H1 (cell line): Measurements from ENCODE around the gene PSMD12. TPM values are rescaled to one million over a fixed set of nuclear protein-coding genes. Genes with fewer than 3 reads are reported as not detected.

Experiments used
- CTCF ChIA-PET: fragments of 300-600 bp; sonication (Branson Sonifier 250); formaldehyde crosslinking; loops from one replicate; lab custom pipeline; 2021; ENCODE audit not compliant: partially characterized antibody; lab: Charles Lee
- POLR2A ChIA-PET: fragments of 300-600 bp; sonication (Branson Sonifier 250); formaldehyde crosslinking; loops from one replicate; lab custom pipeline; 2021; ENCODE audit warnings: inconsistent platforms; ENCODE audit not compliant: partially characterized antibody; lab: Charles Lee
- DNase-seq, 2 experiments: peaks; one replicate each; pipeline versions ENCODE4 v3.0.0 to v3.0.0-alpha.2; 2010 to 2022; ENCODE audit warnings: low spot score in 2 of 2, low read depth in 1 of 2, mixed read lengths in 1 of 2
- FAIRE-seq: peaks from 2 replicates; lab custom pipeline; 2011; peaks lifted over from hg19 to GRCh38; lab: Jason Lieb, UNC
- H2AFZ ChIP-seq: 2 replicates; pipeline ENCODE4 v1.8.1; 2012; ENCODE audit warnings: low read length, inconsistent platforms
- H2AK5ac ChIP-seq: 2 replicates; pipeline ENCODE4 v1.6.1; 2013; ENCODE audit warnings: low read depth, low read length
- H2BK120ac ChIP-seq: replicated peaks from 2 replicates; pipeline ENCODE3; 2013; ENCODE audit warnings: low read depth, low read length, inconsistent platforms
- H2BK12ac ChIP-seq: 2 replicates; pipeline ENCODE4 v1.6.1; 2013; ENCODE audit warnings: low read depth, low read length
- H2BK15ac ChIP-seq: 2 replicates; pipeline ENCODE4 v1.6.1; 2013; ENCODE audit warnings: low read length
- H2BK20ac ChIP-seq: 2 replicates; pipeline ENCODE4 v1.6.1; 2013; ENCODE audit warnings: low read length
- H2BK5ac ChIP-seq: 2 replicates; pipeline ENCODE4 v1.6.1; 2013; ENCODE audit warnings: low read depth, low read length
- H3K14ac ChIP-seq: 2 replicates; pipeline ENCODE4 v1.6.1; 2013; ENCODE audit warnings: inconsistent platforms; ENCODE audit not compliant: insufficient read length
- H3K18ac ChIP-seq: 2 replicates; pipeline ENCODE4 v1.6.1; 2013; ENCODE audit warnings: low read length; ENCODE audit errors: extremely low read depth
- H3K23ac ChIP-seq: 2 replicates; pipeline ENCODE4 v1.6.1; 2013; ENCODE audit warnings: inconsistent platforms; ENCODE audit not compliant: insufficient read length
- H3K23me2 ChIP-seq: 2 replicates; pipeline ENCODE4 v1.6.1; 2013; ENCODE audit warnings: low read depth, low read length
- H3K27ac ChIP-seq: 2 replicates; pipeline ENCODE4 v1.6.1; 2011; ENCODE audit warnings: low read depth, low read length, inconsistent platforms
- H3K27me3 ChIP-seq, 4 experiments: replicated peaks in 1 of 4; 1 replicate in 1 of 4; 2 replicates in 3 of 4; pipeline versions ENCODE4 v1.6.1 to v1.8.1; 2011 to 2013; ENCODE audit warnings: low read length in 3 of 4, mild to moderate bottlenecking in 3 of 4, inconsistent platforms in 2 of 4, mixed read lengths in 2 of 4, moderate library complexity in 1 of 4; ENCODE audit not compliant: control insufficient read depth in 3 of 4, insufficient read depth in 3 of 4; ENCODE audit errors: extremely low read depth in 1 of 4
- H3K36me3 ChIP-seq, 4 experiments: 2 replicates each; pipeline versions ENCODE4 v1.6.1 to v1.8.1; 2011 to 2013; ENCODE audit warnings: mild to moderate bottlenecking in 4 of 4, low read length in 3 of 4, moderate library complexity in 2 of 4, control low read depth in 1 of 4, inconsistent platforms in 1 of 4; ENCODE audit not compliant: insufficient read depth in 4 of 4, control insufficient read depth in 2 of 4
- H3K4ac ChIP-seq: replicated peaks from 2 replicates; pipeline ENCODE3; 2013; ENCODE audit warnings: low read length, low read depth, mixed read lengths, inconsistent platforms; ENCODE audit not compliant: insufficient read length
- H3K4me1 ChIP-seq, 4 experiments: replicated peaks in 1 of 4; 1 replicate in 1 of 4; 2 replicates in 3 of 4; pipeline versions ENCODE4 v1.6.1 to v1.8.1; 2011 to 2013; ENCODE audit warnings: low read length in 3 of 4, inconsistent platforms in 2 of 4, mixed read lengths in 1 of 4; ENCODE audit not compliant: insufficient read depth in 4 of 4, control insufficient read depth in 3 of 4
- H3K4me2 ChIP-seq, 2 experiments: 2 replicates each; pipeline versions ENCODE4 v1.6.1 to v1.8.1; 2011 to 2013; ENCODE audit warnings: low read depth in 2 of 2, low read length in 2 of 2, control low read depth in 1 of 2, inconsistent platforms in 1 of 2, mild to moderate bottlenecking in 1 of 2; ENCODE audit not compliant: insufficient read depth in 1 of 2
- H3K4me3 ChIP-seq, 4 experiments: fragments of 200-600, 300-600 bp in 1 of 4; sonication (generic), shearing (Covaris generic), sonication (Bioruptor Twin) in 1 of 4; 2 replicates each; pipeline versions ENCODE4 v1.5.1 to v1.8.1; 2011 to 2016; ENCODE audit warnings: low read length in 4 of 4, low read depth in 3 of 4, control low read depth in 2 of 4, inconsistent platforms in 2 of 4, mild to moderate bottlenecking in 2 of 4, mixed read lengths in 1 of 4, moderate library complexity in 1 of 4; ENCODE audit not compliant: insufficient read depth in 2 of 4; ENCODE audit errors: extremely low read depth in 1 of 4
- H3K56ac ChIP-seq: replicated peaks from 2 replicates; pipeline ENCODE3; 2013; ENCODE audit warnings: low read depth, mild to moderate bottlenecking, mixed read lengths, low read length, inconsistent platforms; ENCODE audit not compliant: insufficient read length
- H3K79me1 ChIP-seq: 2 replicates; pipeline ENCODE4 v1.6.1; 2013; ENCODE audit warnings: low read depth, low read length, control low read depth
- H3K79me2 ChIP-seq, 2 experiments: 2 replicates each; pipeline versions ENCODE4 v1.6.1 to v1.8.1; 2012 to 2013; ENCODE audit warnings: low read length in 2 of 2, mild to moderate bottlenecking in 2 of 2, inconsistent platforms in 1 of 2; ENCODE audit not compliant: insufficient read depth in 2 of 2, control insufficient read depth in 1 of 2
- H3K9ac ChIP-seq, 4 experiments: replicated peaks in 1 of 4; 1 replicate in 1 of 4; 2 replicates in 3 of 4; pipeline versions ENCODE4 v1.6.1 to v1.8.1; 2011 to 2013; ENCODE audit warnings: low read depth in 3 of 4, low read length in 3 of 4, control low read depth in 2 of 4, mild to moderate bottlenecking in 2 of 4, moderate library complexity in 2 of 4, inconsistent platforms in 1 of 4; ENCODE audit errors: extremely low read depth in 1 of 4
- H3K9me3 ChIP-seq, 2 experiments: 2 replicates each; pipeline versions ENCODE4 v1.6.1 to v1.8.1; 2012 to 2013; ENCODE audit warnings: mild to moderate bottlenecking in 2 of 2, moderate library complexity in 2 of 2, control low read depth in 1 of 2, inconsistent platforms in 1 of 2, low read depth in 1 of 2, low read length in 1 of 2, mixed read lengths in 1 of 2; ENCODE audit not compliant: insufficient read depth in 2 of 2
- H4K20me1 ChIP-seq, 2 experiments: replicated peaks in 1 of 2; 2 replicates each; pipeline versions ENCODE3 to v1.8.1; 2011 to 2013; ENCODE audit warnings: inconsistent platforms in 2 of 2, low read length in 2 of 2, mild to moderate bottlenecking in 1 of 2; ENCODE audit not compliant: insufficient read depth in 2 of 2, control insufficient read depth in 1 of 2
- H4K5ac ChIP-seq: 2 replicates; pipeline ENCODE4 v1.6.1; 2013; ENCODE audit warnings: low read length, low read depth, mixed read lengths, inconsistent platforms; ENCODE audit not compliant: insufficient read length
- H4K8ac ChIP-seq: 2 replicates; pipeline ENCODE4 v1.8.0; 2013; ENCODE audit warnings: mild to moderate bottlenecking, moderate library complexity, low read length, inconsistent platforms; ENCODE audit not compliant: insufficient read depth; ENCODE audit errors: extremely low read depth
- H4K91ac ChIP-seq: replicated peaks from 2 replicates; pipeline ENCODE3; 2013; ENCODE audit warnings: low read length, mixed read lengths, inconsistent platforms; ENCODE audit not compliant: insufficient read length
- BRCA1 ChIP-seq: IDR thresholded peaks from 2 replicates; pipeline ENCODE4 v1.6.1; 2012; ENCODE audit warnings: low read depth, low read length, improper control_type of control experiment
- CHD1 ChIP-seq: IDR thresholded peaks from 2 replicates; pipeline ENCODE4 v1.6.1; 2012; ENCODE audit warnings: low read depth, low read length, improper control_type of control experiment
- EGR1 ChIP-seq: IDR thresholded peaks from 2 replicates; pipeline ENCODE4 v1.6.1; 2011; ENCODE audit warnings: low read depth, low read length, borderline replicate concordance
- GTF2F1 ChIP-seq: IDR thresholded peaks from 2 replicates; pipeline ENCODE4 v1.6.1; 2012; ENCODE audit warnings: low read depth, low read length, improper control_type of control experiment, borderline replicate concordance
- MAFK ChIP-seq: IDR thresholded peaks from 2 replicates; pipeline ENCODE4 v1.6.1; 2012; ENCODE audit warnings: low read depth, mild to moderate bottlenecking, improper control_type of control experiment, low read length
- NANOG ChIP-seq: IDR thresholded peaks from 2 replicates; pipeline ENCODE4 v1.6.1; 2011; ENCODE audit warnings: low read length, low read depth, mild to moderate bottlenecking, inconsistent platforms; ENCODE audit not compliant: insufficient read depth, poor library complexity, severe bottlenecking
- RAD21 ChIP-seq, 2 experiments: IDR thresholded peaks in 1 of 2; conservative IDR thresholded peaks in 1 of 2; 2 replicates each; pipeline ENCODE4 v1.6.1; 2011; ENCODE audit warnings: low read depth in 2 of 2, low read length in 2 of 2, improper control_type of control experiment in 1 of 2, inconsistent platforms in 1 of 2, mild to moderate bottlenecking in 1 of 2, moderate library complexity in 1 of 2
- RNF2 ChIP-seq: fragments of 200-900, 300-1000 bp; sonication (generic); IDR thresholded peaks from 2 replicates; pipeline ENCODE4 v1.7.1; 2016; ENCODE audit warnings: borderline replicate concordance, low read depth, mild to moderate bottlenecking, antibody characterized with exemption, low read length; ENCODE audit not compliant: poor library complexity, severe bottlenecking; ENCODE audit errors: missing control alignments
- SP2 ChIP-seq: IDR thresholded peaks from 2 replicates; pipeline ENCODE4 v1.6.1; 2012; ENCODE audit warnings: mild to moderate bottlenecking, low read length, inconsistent platforms
- SUZ12 ChIP-seq: fragments of 200-600 bp; sonication (generic); IDR thresholded peaks from 2 replicates; pipeline ENCODE4 v1.6.1; 2012; ENCODE audit warnings: mild to moderate bottlenecking, inconsistent platforms, low read length, moderate library complexity, mixed read lengths
- TBP ChIP-seq: IDR thresholded peaks from 2 replicates; pipeline ENCODE4 v1.6.1; 2011; ENCODE audit warnings: low read depth, low read length, improper control_type of control experiment
- TCF12 ChIP-seq: IDR thresholded peaks from 2 replicates; pipeline ENCODE4 v1.6.1; 2011; ENCODE audit warnings: low read depth, mild to moderate bottlenecking, low read length
- WGBS, 2 experiments: shearing (Covaris generic) in 1 of 2; methylation state at CpG; one replicate each; pipeline versions ENCODE4 v1.1.6 to v1.1.7; 2013 to 2015; ENCODE audit warnings: low lambda C conversion rate in 2 of 2, mixed read lengths in 2 of 2, inconsistent platforms in 1 of 2, low coverage in 1 of 2, missing lambda C conversion rate in 1 of 2; ENCODE audit not compliant: insufficient replicate concordance in 2 of 2, insufficient coverage in 1 of 2, insufficient read length in 1 of 2; ENCODE audit errors: extremely low coverage in 1 of 2, missing lambda C conversion rate in 1 of 2; 5-methylcytosine and 5-hydroxymethylcytosine counted together
- polyA plus RNA-seq, 7 experiments: library from polyadenylated mRNA; depleted of rRNA in 3 of 7; stranded (reverse) in 5 of 7; unstranded in 2 of 7; fragments of >200 nt in 5 of 7; fragments of 200-250 nt in 2 of 7; gene quantifications; 1 replicate in 5 of 7; 2 replicates in 1 of 7; 4 replicates in 1 of 7; pipeline versions ENCODE4 v1.2.1 to v1.2.3, GENCODE V29; 2011 to 2013; ENCODE audit warnings: missing spikeins in 2 of 7, mixed read lengths in 2 of 7
- total RNA-seq: library from RNA; stranded (reverse); fragmentation: NEBNext Ultra II Directional; extraction: Animal tissue kit (Norgen Biotek cat#: 25700); gene quantifications from 2 replicates; pipeline ENCODE4 v1.2.1, GENCODE V29; 2021

The PSMD12 gene
- total and polyA plus RNA-seq, 2 of the 8 experiments (the other 6 are each of a cell fraction or from before 2014, with no cell fraction given): 14.0 to 82.4 TPM

GRCh38 chr17:67401598-67402504, 35.5 kb upstream of the PSMD12 start:
- Histone ChIP-seq H3K9me3 (no peaks in the 10 kb centered on the region), H3K4me3 (no peak overlapping the region), H3K79me1 (peaks cover 10% of the 10 kb centered on the region), H3K23me2 (no peaks in the 10 kb centered on the region), H4K20me1 (no peaks in the 10 kb centered on the region), H3K36me3 (no peaks in the 10 kb centered on the region), H3K9ac (no peak overlapping the region), H4K91ac (no peak overlapping the region), H2BK15ac (no peak overlapping the region), H4K8ac (no peak overlapping the region), H4K5ac (no peak overlapping the region), H2BK120ac (no peak overlapping the region), H3K4me2 (no peak overlapping the region), H3K27ac (no peak overlapping the region), H3K14ac (peak overlapping the region; percentile 5), H3K56ac (no peak overlapping the region), H2AK5ac (no peak overlapping the region), H3K4ac (no peak overlapping the region), H3K18ac (no peak overlapping the region), H3K4me1 (peaks cover 0 to 7% (median 3%) of the 10 kb centered on the region in 4 experiments; a peak in 3 of 7 replicates), H3K27me3 (no peaks in the 10 kb centered on the region), H2AFZ (no peak overlapping the region), H2BK20ac (no peak overlapping the region), H3K79me2 (peaks cover 0 to 78% of the 10 kb centered on the region in 2 experiments; a peak in 3 of 4 replicates), H3K23ac (no peak overlapping the region), H2BK5ac (no peak overlapping the region), H2BK12ac (no peak overlapping the region)
- POLR2A ChIA-PET: no interaction called here
- CTCF ChIA-PET: interaction anchor here (0.5 to 0.6 kb wide), 2 partner anchors 178 to 238 kb away, joined by 3 read pairs; no protein-coding TSS in a partner anchor
- FAIRE-seq (no peak), DNase-seq (no peak)
- WGBS, 2 experiments: 88% methylated on average over 16 of the region's 16 CpGs; no CpG with 5 or more reads in 1 of the 2 experiments
- TF ChIP-seq CHD1: no peak
- TF ChIP-seq SP2: no peak
- no peak for TF ChIP-seq NANOG
- TF ChIP-seq MAFK: no peak
- TF ChIP-seq SUZ12: no peak
- no peak for TF ChIP-seq TBP
- no peak for TF ChIP-seq EGR1
- no peak for TF ChIP-seq TCF12
- TF ChIP-seq GTF2F1: no peak
- TF ChIP-seq RNF2: no peak
- TF ChIP-seq BRCA1: no peak
- TF ChIP-seq RAD21 (IDR thresholded peaks at IDR 0.05 in 1 of 2, conservative IDR thresholded peaks at IDR 0.05 in 1 of 2; ENCODE audit: low read depth in 2 of 2, low read length in 2 of 2): no peak
